ENCODE measurements around the gene NKTR. TPM values are rescaled to one million over a fixed set of nuclear protein-coding genes. Genes with fewer than 3 reads are reported as not detected.

Gene NKTR
- polyA plus RNA-seq, 1 donor (not counting 4 experiments of a cell fraction or from before 2014, with no cell fraction given): 38.6 TPM

GRCh38 chr3:42688487-42689420, 88.3 kb downstream of the NKTR start:
- DNase-seq (ENCODE audit: low read depth, low spot score) (no peak), FAIRE-seq (no peak)
- no peaks in the 10 kb centered on the region for H3K36me3 ChIP-seq (ENCODE audit: control insufficient read depth in 2 of 2, extremely low read depth in 1 of 2, insufficient read depth in 2 of 2, low read length in 2 of 2)
- no peaks in the 10 kb centered on the region for H3K9me3 ChIP-seq (ENCODE audit: control insufficient read depth, low read depth, low read length)
- TF ChIP-seq CTCF (optimal IDR thresholded peaks at IDR 0.05 in 1 of 3, IDR thresholded peaks at IDR 0.05 in 1 of 3, conservative IDR thresholded peaks at IDR 0.05 in 1 of 3; ENCODE audit: extremely low read depth in 1 of 3, insufficient read depth in 2 of 3, low read length in 3 of 3): no peak
- no peak for TF ChIP-seq EZH2 (IDR thresholded peaks at IDR 0.05; ENCODE audit: low read length)
- dilution Hi-C loops (cut with MboI; ENCODE audit: extremely low pct_ligation_motif_present, low sequenced_read_pairs): no loop called here
- H3K4me1 ChIP-seq (ENCODE audit: control insufficient read depth, extremely low read depth, insufficient read depth, low read length): peaks cover 6% of the 10 kb centered on the region
- H3K27ac ChIP-seq (ENCODE audit: control insufficient read depth, insufficient read depth, low read length): no peak overlapping the region
- no peaks in the 10 kb centered on the region for H3K79me2 ChIP-seq (ENCODE audit: control insufficient read depth, insufficient read depth, low read length)
- H4K20me1 ChIP-seq (ENCODE audit: control insufficient read depth, extremely low read depth, insufficient read depth, low read length): no peaks in the 10 kb centered on the region
- no peak overlapping the region for H3K9ac ChIP-seq (ENCODE audit: control insufficient read depth, extremely low read depth, insufficient read depth, low read length)
- no peak overlapping the region for H3K4me2 ChIP-seq (ENCODE audit: control insufficient read depth, extremely low read depth, insufficient read depth, low read depth, low read length)
- no peak overlapping the region for H2AFZ ChIP-seq (ENCODE audit: control insufficient read depth, low read length)
- H3K27me3 ChIP-seq (ENCODE audit: control insufficient read depth, extremely low read depth, insufficient read depth, low read length): peaks cover 21% of the 10 kb centered on the region
- H3K9me1 ChIP-seq (ENCODE audit: control insufficient read depth, extremely low read depth, insufficient read depth, low read length): no peaks in the 10 kb centered on the region
- H3K4me3 ChIP-seq (ENCODE audit: control insufficient read depth in 2 of 3, extremely low read depth in 1 of 3, insufficient read depth in 2 of 3, low read depth in 1 of 3, low read length in 3 of 3): no peak overlapping the region

DNA sequence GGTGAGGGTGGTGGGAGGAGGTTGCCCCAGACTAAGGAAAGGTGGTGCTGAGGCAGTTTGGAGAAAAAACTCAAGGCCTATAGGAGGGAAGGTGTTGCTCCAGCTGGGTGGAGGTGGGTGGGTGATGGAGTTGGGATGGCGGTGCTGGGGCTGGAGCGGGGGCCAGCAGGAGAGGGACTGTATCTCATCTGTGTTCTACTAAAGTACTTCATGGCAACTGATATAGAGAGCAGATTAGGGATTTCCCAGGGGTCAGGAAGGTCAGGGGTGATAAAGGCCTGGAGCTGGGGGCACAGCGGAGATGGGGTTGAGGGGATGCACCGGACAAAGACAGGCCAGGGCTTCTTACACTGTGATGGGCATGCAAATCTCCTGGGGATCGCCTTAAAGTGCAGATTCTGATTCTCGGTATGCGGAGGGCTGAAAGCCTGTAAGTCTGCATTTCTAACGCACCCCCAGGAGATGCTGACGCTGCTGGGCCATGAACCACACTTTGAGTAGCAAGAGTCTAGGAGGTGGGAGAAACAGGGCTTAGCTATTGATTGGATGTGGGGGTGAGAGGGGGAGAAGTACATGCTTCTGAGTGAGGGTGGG, 89.0 kb downstream of the NKTR start:
- Histone ChIP-seq H3K9me3 (ENCODE audit: control insufficient read depth, low read depth, low read length) (no peaks in the 10 kb centered on the region), H3K4me2 (ENCODE audit: control insufficient read depth, extremely low read depth, insufficient read depth, low read depth, low read length) (no peak overlapping the region), H3K79me2 (ENCODE audit: control insufficient read depth, insufficient read depth, low read length) (no peaks in the 10 kb centered on the region), H3K36me3 (ENCODE audit: control insufficient read depth in 2 of 2, extremely low read depth in 1 of 2, insufficient read depth in 2 of 2, low read length in 2 of 2) (no peaks in the 10 kb centered on the region), H3K4me1 (ENCODE audit: control insufficient read depth, extremely low read depth, insufficient read depth, low read length) (peaks cover 2% of the 10 kb centered on the region), H3K9me1 (ENCODE audit: control insufficient read depth, extremely low read depth, insufficient read depth, low read length) (no peaks in the 10 kb centered on the region), H3K27ac (ENCODE audit: control insufficient read depth, insufficient read depth, low read length) (no peak overlapping the region), H3K4me3 (ENCODE audit: control insufficient read depth in 2 of 3, extremely low read depth in 1 of 3, insufficient read depth in 2 of 3, low read depth in 1 of 3, low read length in 3 of 3) (no peak overlapping the region), H4K20me1 (ENCODE audit: control insufficient read depth, extremely low read depth, insufficient read depth, low read length) (no peaks in the 10 kb centered on the region), H3K9ac (ENCODE audit: control insufficient read depth, extremely low read depth, insufficient read depth, low read length) (no peak overlapping the region), H3K27me3 (ENCODE audit: control insufficient read depth, extremely low read depth, insufficient read depth, low read length) (peaks cover 21% of the 10 kb centered on the region), H2AFZ (ENCODE audit: control insufficient read depth, low read length) (no peak overlapping the region)
- DNase-seq (ENCODE audit: low read depth, low spot score): no peak
- dilution Hi-C loops (cut with MboI; ENCODE audit: extremely low pct_ligation_motif_present, low sequenced_read_pairs): no loop called here
- TF ChIP-seq EZH2 (IDR thresholded peaks at IDR 0.05; ENCODE audit: low read length) (no peak), CTCF (optimal IDR thresholded peaks at IDR 0.05 in 1 of 3, IDR thresholded peaks at IDR 0.05 in 1 of 3, conservative IDR thresholded peaks at IDR 0.05 in 1 of 3; ENCODE audit: extremely low read depth in 1 of 3, insufficient read depth in 2 of 3, low read length in 3 of 3) (no peak)
- FAIRE-seq: no peak

Data from keratinocyte (primary cell).